ENCODE results near the gene MAGI2. TPM values are rescaled to one million over a fixed set of nuclear protein-coding genes. Genes with fewer than 3 reads are reported as not detected.

Gene MAGI2
- total and polyA plus RNA-seq, 2 experiments from 2014 or later, result 10.4 to 26.4 TPM

DNA sequence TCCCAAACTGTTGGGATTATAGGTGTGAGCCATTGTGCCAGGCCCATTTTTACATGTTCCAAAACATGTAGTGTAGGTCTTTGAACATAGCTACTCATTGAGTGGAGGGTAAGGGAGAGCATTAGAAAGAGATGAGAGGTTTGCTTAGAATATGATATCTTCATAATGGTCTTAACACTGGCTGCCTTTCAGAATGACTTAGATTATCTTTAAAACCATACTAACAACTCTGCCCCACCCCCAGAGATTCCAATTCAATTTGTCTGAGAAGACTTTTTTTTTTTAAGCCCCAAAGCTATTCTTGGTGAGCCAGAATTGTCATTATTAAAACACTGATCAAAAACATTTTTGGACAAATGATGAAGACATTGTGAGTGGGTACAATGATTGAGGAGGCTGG lies 1486.0 kb downstream of the MAGI2 start (continued):
- TF ChIP-seq, protein P1, sequence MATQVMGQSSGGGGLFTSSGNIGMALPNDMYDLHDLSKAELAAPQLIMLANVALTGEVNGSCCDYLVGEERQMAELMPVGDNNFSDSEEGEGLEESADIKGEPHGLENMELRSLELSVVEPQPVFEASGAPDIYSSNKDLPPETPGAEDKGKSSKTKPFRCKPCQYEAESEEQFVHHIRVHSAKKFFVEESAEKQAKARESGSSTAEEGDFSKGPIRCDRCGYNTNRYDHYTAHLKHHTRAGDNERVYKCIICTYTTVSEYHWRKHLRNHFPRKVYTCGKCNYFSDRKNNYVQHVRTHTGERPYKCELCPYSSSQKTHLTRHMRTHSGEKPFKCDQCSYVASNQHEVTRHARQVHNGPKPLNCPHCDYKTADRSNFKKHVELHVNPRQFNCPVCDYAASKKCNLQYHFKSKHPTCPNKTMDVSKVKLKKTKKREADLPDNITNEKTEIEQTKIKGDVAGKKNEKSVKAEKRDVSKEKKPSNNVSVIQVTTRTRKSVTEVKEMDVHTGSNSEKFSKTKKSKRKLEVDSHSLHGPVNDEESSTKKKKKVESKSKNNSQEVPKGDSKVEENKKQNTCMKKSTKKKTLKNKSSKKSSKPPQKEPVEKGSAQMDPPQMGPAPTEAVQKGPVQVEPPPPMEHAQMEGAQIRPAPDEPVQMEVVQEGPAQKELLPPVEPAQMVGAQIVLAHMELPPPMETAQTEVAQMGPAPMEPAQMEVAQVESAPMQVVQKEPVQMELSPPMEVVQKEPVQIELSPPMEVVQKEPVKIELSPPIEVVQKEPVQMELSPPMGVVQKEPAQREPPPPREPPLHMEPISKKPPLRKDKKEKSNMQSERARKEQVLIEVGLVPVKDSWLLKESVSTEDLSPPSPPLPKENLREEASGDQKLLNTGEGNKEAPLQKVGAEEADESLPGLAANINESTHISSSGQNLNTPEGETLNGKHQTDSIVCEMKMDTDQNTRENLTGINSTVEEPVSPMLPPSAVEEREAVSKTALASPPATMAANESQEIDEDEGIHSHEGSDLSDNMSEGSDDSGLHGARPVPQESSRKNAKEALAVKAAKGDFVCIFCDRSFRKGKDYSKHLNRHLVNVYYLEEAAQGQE (IDR thresholded peaks at IDR 0.05; ENCODE audit: unreplicated experiment), result no peak
- no peak for TF ChIP-seq ZNF331 (CRISPR knock-in tag; IDR thresholded peaks at IDR 0.05; ENCODE audit: low read depth)
- no peak for TF ChIP-seq EZH2phosphoT487 (IDR thresholded peaks at IDR 0.05; ENCODE audit: unreplicated experiment)

Small RNA genes within 50 kb of the gene (small RNA-seq; reads per million reads assigned to genes)
- gene RNU6-337P (ENCODE audit: low replicate concordance) (not detected), gene RNU6-530P (ENCODE audit: low replicate concordance) (not detected)
